Thyroid gland (tissue), 4 donors: ENCODE data around the gene TTC9C. TPM values are rescaled to one million over a fixed set of nuclear protein-coding genes. Genes with fewer than 3 reads are reported as not detected.
"Not testable (repeated sequence)": the region's sequence is repeated elsewhere in the genome, so short reads cannot be mapped to it uniquely, and the experiment has no call there.

Experiments
- DNase-seq, 2 donors: peaks; one replicate each; pipeline ENCODE4 v3.0.0-alpha.2; 2019
- H3K27ac ChIP-seq, 3 donors: fragments of 200-600 bp; sonication (generic); 1 replicate in 2 of 3; 2 replicates in 1 of 3; pipeline ENCODE4 v1.5.1; 2016 to 2019; ENCODE audit warnings: mild to moderate bottlenecking in 1 of 3, moderate library complexity in 1 of 3
- H3K27me3 ChIP-seq: fragments of 200-600 bp; sonication (generic); one replicate; pipeline ENCODE4 v1.5.1; 2019
- H3K36me3 ChIP-seq, 2 donors: fragments of 200-600 bp; sonication (generic); one replicate each; pipeline ENCODE4 v1.5.1; 2016 to 2019
- H3K4me1 ChIP-seq, 2 donors: fragments of 200-600 bp; sonication (generic); one replicate each; pipeline ENCODE4 v1.5.1; 2017 to 2019
- H3K4me3 ChIP-seq, 3 donors: fragments of 200-600 bp; sonication (generic); replicated peaks in 1 of 3; 1 replicate in 2 of 3; 2 replicates in 1 of 3; pipeline ENCODE4 v1.5.1; 2016; ENCODE audit warnings: mild to moderate bottlenecking in 1 of 3
- H3K9me3 ChIP-seq: fragments of 200-600 bp; sonication (generic); one replicate; pipeline ENCODE4 v1.5.1; 2017
- CTCF ChIP-seq, 6 experiments: fragments of 200-600 bp in 3 of 6; fragments of 450-650 bp in 3 of 6; sonication (generic) in 3 of 6; IDR thresholded peaks; one replicate each; pipeline ENCODE4 v1.5.1; 2016 to 2019; ENCODE audit warnings: antibody characterized with exemption in 6 of 6, mild to moderate bottlenecking in 2 of 6, inconsistent platforms in 1 of 6, moderate library complexity in 1 of 6
- POLR2A ChIP-seq, 2 donors: fragments of 450-650 bp; IDR thresholded peaks; one replicate each; pipeline ENCODE4 v1.6.1; 2017; ENCODE audit warnings: antibody characterized with exemption in 2 of 2, mild to moderate bottlenecking in 2 of 2, moderate library complexity in 1 of 2
- WGBS, 2 donors: methylation state at CpG; one replicate each; pipeline ENCODE4 v1.1.5; 2017; 5-methylcytosine and 5-hydroxymethylcytosine counted together
- intact Hi-C: fragments of 100-400 bp; cut with DNase I; formaldehyde crosslinking; loops from one replicate; pipeline ENCODE4 v1.15.1; 2023
- total RNA-seq, 4 donors: library from RNA; depleted of rRNA; stranded (reverse); fragments of >200 nt; gene quantifications; one replicate each; pipeline ENCODE4 v1.2.3, GENCODE V29; 2016

The TTC9C gene
- total RNA-seq, 4 donors from 2014 or later = 21.3 to 29.3 (median 25.4) TPM

- no peak for TF ChIP-seq CTCF (IDR thresholded peaks at IDR 0.05)
- TF ChIP-seq POLR2A (IDR thresholded peaks at IDR 0.05) = no peak
- peaks cover 20 to 31% of the 10 kb centered on the region in 2 donors for H3K4me1 ChIP-seq
- peak overlapping the region; percentile 3 to 96 (median 78) for H3K4me3 ChIP-seq
- H3K27ac ChIP-seq = peak overlapping the region in 2 of 3 donors; percentile 78 to 95
- DNase-seq = no peak
- intact Hi-C loops = no loop called here
- no peaks in the 10 kb centered on the region for H3K9me3 ChIP-seq
- 1 to 2% methylated on average over 7 of the region's 7 CpGs for WGBS, 2 donors
- H3K36me3 ChIP-seq = peaks cover 30 to 32% of the 10 kb centered on the region in 2 donors
- no peaks in the 10 kb centered on the region for H3K27me3 ChIP-seq
Measured at GRCh38 chr11:62725646-62726045, 2.6 kb upstream of the TTC9C start.

- WGBS, 2 donors = 0 to 1% methylated on average over 10 to 27 of the region's 51 CpGs
- intact Hi-C loops = no loop called here
- Histone ChIP-seq H3K4me1 (peaks cover 20 to 36% of the 10 kb centered on the region in 2 donors), H3K9me3 (no peaks in the 10 kb centered on the region), H3K27me3 (no peaks in the 10 kb centered on the region), H3K27ac (peak overlapping the region; percentile 78 to 95 (median 78)), H3K36me3 (peaks cover 23 to 26% of the 10 kb centered on the region in 2 donors), H3K4me3 (peak overlapping the region; percentile 60 to 96 (median 78))
- peak in 1 of 2 donors; percentile 17 for DNase-seq
- TF ChIP-seq CTCF (IDR thresholded peaks at IDR 0.05) (no peak), POLR2A (IDR thresholded peaks at IDR 0.05) (no peak)
Measured at GRCh38 chr11:62726156-62726914, 2.0 kb upstream of the TTC9C start.

GRCh38 chr11:62726915-62727164 lies 1.4 kb upstream of the TTC9C start:
- H3K27me3 ChIP-seq = no peaks in the 10 kb centered on the region
- H3K4me1 ChIP-seq = peaks cover 20 to 38% of the 10 kb centered on the region in 2 donors
- intact Hi-C loops = no loop called here
- no peak for DNase-seq
- H3K36me3 ChIP-seq = peaks cover 18 to 21% of the 10 kb centered on the region in 2 donors
- 1 to 3% methylated on average over 8 to 27 of the region's 37 CpGs for WGBS, 2 donors
- peak overlapping the region; percentile 60 to 96 (median 78) for H3K4me3 ChIP-seq
- no peaks in the 10 kb centered on the region for H3K9me3 ChIP-seq
- H3K27ac ChIP-seq = peak overlapping the region; percentile 78 to 95 (median 78)
- TF ChIP-seq POLR2A (IDR thresholded peaks at IDR 0.05) (no peak), CTCF (IDR thresholded peaks at IDR 0.05) (no peak)

GRCh38 chr11:62727165-62727871 lies 968 bp upstream of the TTC9C start, which contains the start of gene HNRNPUL2:
TSS of gene HNRNPUL2 (minus strand) at chr11:62727457. CDS start at chr11:62727156, 301 bp downstream.
- Histone ChIP-seq H3K27me3 (no peaks in the 10 kb centered on the region), H3K36me3 (peaks cover 13 to 16% of the 10 kb centered on the region in 2 donors), H3K4me3 (peak within 1 kb of the TSS; percentile 80 to 96 (median 80)), H3K27ac (peak within 1 kb of the TSS; percentile 78 to 95 (median 95)), H3K9me3 (no peaks in the 10 kb centered on the region), H3K4me1 (peaks cover 20 to 38% of the 10 kb centered on the region in 2 donors)
- intact Hi-C loops = no loop called here
- TF ChIP-seq CTCF (IDR thresholded peaks at IDR 0.05) (no peak), POLR2A (IDR thresholded peaks at IDR 0.05) (peak; percentile 88 to 96)
- DNase-seq = peak; percentile 99
- WGBS, 2 donors = 0 to 1% methylated on average over 8 to 64 of the region's 72 CpGs

- intact Hi-C loops = no loop called here
- H3K4me1 ChIP-seq = peaks cover 20 to 38% of the 10 kb centered on the region in 2 donors
- no peaks in the 10 kb centered on the region for H3K27me3 ChIP-seq
- TF ChIP-seq CTCF (IDR thresholded peaks at IDR 0.05) (no peak), POLR2A (IDR thresholded peaks at IDR 0.05) (no peak)
- H3K9me3 ChIP-seq = no peaks in the 10 kb centered on the region
- DNase-seq = peak; percentile 89 to 90
- peak overlapping the region; percentile 78 to 95 (median 95) for H3K27ac ChIP-seq
- H3K36me3 ChIP-seq = peaks cover 8 to 11% of the 10 kb centered on the region in 2 donors
- peak overlapping the region; percentile 80 to 96 (median 80) for H3K4me3 ChIP-seq
- WGBS, 2 donors = 0 to 1% methylated on average over 20 of the region's 20 CpGs
Measured at GRCh38 chr11:62727872-62728170, 465 bp upstream of the TTC9C start.

GRCh38 chr11:62730076-62730475 lies 1.8 kb downstream of the TTC9C start:
- H3K4me1 ChIP-seq = peaks cover 14 to 24% of the 10 kb centered on the region in 2 donors
- intact Hi-C loops, H3K27me3 ChIP-seq, DNase-seq, H3K4me3 ChIP-seq, H3K27ac ChIP-seq, H3K9me3 ChIP-seq: not testable (repeated sequence)
- WGBS, 2 donors = 85 to 86% methylated on average over 14 of the region's 14 CpGs
- H3K36me3 ChIP-seq = peaks cover under 1 to 19% of the 10 kb centered on the region in 2 donors
